DMS114 treated with DMSO at 0.1 percent for 48 hours (cell line): ENCODE data around the gene ARHGAP12.
"Not testable (repeated sequence)": the region's sequence is repeated elsewhere in the genome, so short reads cannot be mapped to it uniquely, and the experiment has no call there.

ENCODE experiments used
- DNase-seq: peaks from one replicate; lab custom pipeline; 2025; ENCODE audit not compliant: unreplicated experiment; lab: John Stamatoyannopoulos, UW

Gene ARHGAP12

DNA sequence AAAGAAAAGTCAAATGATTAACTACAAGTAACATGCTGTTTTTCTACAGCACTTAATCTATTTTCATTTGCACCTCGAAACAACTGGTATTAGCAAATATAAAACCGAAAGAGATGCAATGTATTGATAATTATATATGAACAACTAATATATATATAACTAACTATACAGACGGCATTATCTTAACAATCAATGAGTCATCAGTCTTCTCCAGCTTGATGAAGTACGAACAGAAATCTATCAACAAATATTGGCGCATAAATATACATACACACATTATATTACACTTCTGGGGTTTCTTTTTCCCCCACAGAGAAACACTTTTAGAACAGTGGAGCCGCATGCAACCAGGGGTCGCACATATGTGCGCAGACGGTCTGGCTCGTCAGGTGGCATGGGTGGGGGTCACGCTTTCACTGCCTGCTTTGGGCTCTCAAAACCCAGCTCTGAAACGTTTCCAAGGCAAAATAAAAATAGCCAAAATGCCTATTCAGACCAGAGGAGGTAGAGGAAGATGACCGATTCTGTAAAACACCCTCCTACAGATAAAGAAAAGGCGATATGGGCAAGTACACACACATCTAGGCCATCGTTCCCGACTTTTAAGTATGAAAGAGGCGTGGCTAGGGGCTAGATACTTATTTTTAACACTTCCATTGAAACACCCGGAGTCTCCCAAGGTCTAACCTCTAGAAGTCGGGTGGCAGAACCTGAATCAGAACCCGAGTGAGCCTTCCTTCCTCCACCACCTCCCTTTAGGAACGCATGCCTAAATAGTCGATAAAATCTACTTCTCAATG is 1.7 kb downstream of the ARHGAP12 start:
- peak; percentile 30 for DNase-seq

DNA sequence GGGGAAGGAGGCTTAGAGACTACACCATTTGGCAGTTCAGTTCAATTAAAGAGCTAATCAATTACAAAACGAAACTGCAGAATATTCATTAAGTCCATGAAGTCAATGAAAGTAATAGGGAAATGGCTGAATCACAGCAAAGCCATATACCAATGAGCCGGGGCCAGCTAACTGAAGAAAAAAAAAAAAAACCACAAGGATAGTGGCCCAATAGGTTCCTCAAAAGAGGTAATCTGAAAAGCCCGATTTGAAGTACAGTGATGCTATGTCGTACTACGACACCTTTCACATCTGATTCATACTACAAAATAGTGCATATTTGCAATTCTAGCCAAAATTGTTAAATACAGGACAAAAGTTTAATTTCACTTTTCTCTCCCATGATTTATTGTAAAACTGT is 2.5 kb downstream of the ARHGAP12 start:
- DNase-seq: no peak

DNA sequence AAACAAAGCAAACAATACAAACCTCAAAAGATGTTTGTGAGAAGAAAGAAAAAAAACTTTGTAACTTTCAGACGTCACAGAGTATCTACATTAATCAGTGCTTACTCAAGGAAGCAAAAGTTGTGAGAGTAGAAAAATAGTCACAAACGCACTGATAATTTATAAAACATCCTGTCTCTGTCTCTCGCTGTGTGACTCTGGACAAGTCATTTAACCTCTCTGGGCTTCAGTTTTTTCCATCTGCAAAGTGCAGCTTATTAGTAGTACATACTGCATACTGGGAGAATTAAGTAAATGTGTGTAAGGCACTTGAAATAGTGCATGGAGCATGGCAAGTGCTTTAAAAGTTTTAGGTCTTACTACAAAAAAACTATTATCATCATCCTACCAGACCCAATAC is 3.8 kb downstream of the ARHGAP12 start:
- no peak for DNase-seq

DNA sequence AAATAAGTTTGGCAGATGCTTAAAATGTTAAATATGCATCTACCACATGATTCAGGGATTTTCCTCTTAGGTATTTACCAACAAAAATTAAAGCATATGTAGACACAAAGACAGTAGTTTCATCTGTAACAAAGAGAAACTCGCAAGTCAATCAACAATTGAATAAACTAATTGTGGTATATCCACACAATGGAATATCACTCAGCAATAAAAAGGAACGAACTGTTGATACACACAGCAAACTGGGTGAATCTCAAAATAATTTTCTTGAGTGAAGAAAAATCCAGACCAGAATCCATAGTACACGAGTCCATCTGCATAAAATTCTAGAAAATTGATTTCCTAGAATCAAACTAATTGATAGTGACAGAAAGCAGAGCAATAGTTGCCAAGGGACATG is 5.2 kb downstream of the ARHGAP12 start:
- no peak for DNase-seq

DNA sequence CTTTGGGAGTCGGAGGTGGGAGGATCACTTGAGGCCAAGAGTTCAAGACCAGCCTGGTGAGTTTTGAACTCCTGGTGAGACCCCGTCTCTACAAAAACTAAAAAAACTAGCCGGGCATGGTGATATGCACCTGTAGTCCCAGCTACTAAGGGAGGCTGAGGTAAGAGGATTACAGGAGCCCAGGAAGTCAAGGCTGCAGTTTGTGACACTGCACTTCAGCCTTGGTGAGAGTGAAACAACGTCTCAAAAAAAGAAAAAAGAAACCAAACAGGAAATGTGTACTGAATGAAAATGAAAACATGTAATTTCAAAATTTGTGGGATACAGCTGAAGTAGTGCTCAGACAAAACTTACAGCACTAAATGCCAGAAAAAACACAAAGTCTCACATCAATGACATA is 7.6 kb downstream of the ARHGAP12 start:
- DNase-seq: no peak

DNA sequence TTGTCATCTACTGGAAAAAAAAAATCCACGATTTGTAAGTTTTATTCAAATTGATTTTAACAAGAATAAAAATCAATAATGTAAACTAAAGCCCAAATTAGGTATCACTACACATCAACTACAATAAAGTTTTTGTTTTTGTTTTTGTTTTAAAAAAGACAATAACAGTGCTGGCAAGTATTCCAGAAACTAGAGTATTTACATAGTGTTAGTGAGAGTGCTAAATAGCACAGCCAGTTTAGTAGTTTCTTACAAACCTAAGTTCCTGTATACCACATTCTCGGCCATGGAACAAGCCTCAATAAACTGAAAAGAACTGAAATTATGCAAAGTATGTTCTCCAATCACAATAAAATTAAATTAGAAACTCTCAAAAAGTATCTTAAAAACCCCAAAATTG is 8.1 kb downstream of the ARHGAP12 start:
- DNase-seq: no peak

DNA sequence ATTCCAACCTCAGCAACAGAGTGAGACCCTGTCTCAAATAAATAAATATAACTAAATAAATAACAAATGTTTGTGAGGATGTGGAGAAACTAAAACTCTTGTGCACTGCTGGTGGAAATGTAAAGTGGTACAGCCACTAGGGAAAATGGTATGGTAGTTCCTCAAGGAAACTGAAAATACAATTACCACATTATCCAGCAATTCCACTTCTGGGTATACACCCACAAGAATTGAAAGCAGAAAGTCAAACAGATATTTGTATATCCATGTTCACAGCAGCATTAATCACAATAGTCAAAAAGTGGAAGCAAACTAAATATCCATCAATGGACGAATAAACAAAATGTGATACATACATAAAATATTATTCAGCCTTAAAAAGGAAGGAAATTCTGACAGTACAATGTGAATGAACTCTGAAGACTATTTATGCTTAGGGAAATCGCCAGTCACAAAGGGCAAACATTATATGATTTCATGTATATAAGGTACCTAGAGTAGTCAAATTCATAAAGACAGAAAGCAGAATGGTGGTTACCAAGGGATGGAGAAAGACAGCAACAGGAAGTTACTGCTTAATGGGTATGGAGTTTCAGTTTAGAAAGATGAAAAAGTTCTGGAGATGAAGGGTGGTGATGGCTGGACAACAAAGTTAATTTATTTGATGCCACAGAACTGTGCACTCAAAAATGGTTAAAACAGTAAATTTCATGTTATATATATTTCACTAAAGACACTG is 9.8 kb downstream of the ARHGAP12 start:
- no peak for DNase-seq

DNA sequence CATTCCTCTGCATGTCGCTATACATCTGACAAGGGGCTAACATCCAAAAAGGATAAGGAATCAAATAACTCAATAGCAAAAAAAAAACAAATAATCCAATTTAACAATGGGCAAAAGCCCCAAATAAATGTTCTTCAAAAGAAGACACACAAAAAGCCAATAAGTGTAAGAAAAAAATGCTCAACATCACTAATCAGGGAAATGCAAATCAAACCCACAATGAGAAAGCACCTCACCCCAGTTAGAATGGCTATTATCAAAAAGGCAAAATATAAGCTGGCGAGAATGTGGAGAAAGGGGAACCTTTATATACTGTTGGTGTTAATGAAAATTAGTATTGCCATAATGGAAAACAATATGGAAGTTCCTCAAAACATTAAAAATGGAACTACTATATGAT is 14.3 kb downstream of the ARHGAP12 start:
- no peak for DNase-seq

DNA sequence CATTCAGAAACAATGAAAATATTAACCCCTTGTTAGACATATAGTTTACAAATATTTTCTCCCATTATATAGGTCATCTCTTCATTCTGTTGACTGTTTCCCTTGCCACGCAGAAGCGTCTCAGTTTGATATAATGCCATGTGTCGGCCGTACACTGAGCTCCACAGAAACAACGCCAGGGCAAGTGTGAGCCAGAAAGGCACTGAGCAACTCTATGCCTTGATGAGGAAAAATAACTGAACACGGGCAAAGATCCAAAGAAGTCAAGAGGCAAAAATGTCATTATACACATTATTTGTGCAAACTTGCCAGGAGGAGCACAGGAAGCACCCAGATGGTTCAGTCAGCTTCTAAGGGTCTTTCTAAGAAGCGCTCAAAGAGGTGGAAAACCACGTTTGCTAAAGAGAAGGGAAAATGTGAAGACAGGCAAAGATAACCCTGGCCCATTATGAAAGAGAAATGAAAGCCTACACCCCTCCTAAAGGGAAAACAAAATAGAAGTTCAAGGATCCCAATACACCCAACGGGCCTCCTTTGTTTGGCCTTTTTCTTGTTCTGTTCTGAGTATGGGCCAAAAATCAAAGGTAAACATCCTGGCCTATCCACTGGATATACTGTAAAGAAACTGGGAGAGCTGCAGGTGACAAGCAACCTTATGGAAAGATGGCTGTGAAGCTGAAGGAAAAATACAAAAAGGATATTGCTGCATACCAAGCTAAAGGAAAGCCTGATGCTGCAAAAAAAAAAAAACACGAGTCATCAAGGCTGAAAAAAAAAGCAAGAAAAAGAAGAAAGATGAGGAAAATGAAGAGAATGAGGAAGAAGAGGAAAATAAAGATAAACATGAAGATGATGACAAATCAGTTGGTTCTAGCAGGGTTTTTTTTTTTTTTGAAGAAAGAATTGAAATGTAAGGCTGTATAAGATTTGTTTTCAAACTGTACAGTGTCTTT is 15.5 kb downstream of the ARHGAP12 start:
- no peak for DNase-seq

DNA sequence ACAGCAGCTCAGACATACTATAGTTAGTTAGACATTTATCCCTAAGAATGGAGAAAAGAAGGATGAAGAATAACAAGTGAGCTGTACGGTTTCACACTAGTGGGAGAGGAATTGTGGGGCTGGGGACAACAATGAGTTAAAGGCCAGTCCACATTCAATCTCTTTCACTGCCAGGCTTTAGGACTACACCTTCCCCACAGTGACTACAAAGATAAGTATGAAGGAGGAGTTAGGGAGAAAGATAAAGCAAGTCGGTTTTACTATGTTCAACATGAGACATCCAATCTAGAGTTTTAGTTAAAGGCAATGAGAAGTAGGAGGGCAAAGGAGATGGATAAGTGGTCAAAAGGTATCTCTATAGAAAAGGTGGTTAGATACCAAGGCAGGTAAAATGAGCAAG is 16.3 kb downstream of the ARHGAP12 start:
- DNase-seq: no peak

DNA sequence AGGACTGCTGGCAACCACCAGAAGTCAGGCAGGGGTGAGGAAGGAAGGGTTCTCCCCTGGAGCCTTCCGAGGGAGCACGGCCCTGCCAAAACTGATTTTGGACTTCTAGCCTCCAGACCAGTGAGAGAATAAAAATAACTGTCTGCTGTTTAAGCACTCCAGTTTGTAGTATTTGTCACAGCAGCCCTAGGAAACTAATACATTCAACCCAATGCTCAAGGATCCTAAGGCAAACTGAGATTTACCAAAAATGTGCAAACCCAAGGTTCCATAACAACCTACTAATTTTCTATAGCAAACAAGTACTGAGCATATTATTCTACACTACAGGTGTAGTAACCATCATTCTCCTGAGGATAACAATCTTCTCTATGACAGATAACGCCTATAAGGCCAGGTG is 18.6 kb downstream of the ARHGAP12 start:
- DNase-seq: no peak

DNA sequence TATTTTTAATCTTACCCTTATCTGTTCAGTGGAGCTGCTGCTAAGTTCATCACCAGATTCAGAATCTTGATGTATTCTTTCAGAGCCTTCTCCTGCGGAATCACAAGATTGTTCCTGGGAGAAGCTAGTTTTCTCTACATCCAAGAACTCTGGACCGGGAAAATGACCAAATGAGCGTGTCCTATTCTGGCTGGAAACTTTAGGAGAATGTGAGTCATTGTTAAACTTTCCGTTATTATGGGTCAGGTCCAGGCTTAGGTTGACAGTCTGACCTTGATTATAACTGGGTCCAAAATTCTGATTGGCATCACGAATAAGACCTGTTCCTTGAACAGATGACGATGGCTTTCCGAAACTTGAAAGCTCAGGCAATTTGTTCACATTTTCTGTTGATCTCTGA is 20.5 kb downstream of the ARHGAP12 start:
- no peak for DNase-seq

DNA sequence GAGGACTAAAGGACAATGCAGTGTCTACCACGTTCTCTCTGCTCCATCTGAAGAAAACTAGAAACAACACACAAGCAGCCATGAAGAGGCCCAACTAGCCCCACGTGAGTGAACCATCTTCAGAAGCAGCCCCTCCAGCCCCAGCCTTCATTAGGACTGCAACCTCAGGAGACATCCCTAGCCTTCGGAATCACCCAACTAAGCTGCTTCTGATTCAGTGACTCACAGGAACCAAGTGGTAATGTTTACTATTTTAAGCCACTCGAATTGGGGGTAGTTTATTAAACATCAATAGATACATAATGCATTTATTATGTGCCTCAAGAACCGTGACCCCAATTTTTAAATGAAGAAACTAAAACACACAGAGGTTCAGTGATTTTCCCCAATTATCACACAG is 22.6 kb downstream of the ARHGAP12 start:
- DNase-seq: no peak

DNA sequence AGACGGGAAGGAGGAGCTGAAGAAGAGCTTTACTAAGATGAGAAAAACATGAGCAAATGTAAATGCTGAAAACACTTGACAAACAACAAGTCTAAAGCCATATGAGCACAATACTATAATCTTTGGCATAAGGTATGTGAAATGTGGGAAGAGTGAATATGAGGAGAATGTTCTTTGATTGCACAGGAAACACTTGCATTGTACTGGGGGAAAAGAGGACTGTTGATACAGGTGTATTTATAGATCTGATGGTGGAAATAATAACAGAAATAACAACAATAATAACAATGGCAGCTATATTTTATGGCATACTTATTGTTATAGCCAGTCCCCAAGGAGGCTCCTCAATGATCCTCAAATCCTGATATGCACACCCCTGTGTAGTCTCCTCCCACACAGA is 23.0 kb downstream of the ARHGAP12 start:
- no peak for DNase-seq

DNA sequence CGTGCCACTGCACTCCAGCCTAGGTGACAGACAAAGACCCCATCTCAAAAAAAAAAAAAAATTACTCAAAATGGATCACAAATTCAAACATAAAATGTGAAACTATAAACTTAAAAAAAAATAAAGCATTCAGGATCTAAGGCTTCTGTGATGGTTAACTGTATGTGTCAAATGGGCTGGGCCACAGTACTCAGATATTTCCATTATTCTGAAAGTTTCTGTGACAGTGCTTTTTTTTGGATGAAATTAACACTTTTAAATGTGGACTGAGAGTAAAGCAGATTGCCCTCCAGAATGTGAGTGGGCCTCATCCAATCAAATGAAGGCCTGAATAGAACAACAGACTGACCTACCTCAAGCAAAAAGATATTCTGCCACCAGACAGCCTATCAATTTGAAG is 26.0 kb downstream of the ARHGAP12 start:
- no peak for DNase-seq

DNA sequence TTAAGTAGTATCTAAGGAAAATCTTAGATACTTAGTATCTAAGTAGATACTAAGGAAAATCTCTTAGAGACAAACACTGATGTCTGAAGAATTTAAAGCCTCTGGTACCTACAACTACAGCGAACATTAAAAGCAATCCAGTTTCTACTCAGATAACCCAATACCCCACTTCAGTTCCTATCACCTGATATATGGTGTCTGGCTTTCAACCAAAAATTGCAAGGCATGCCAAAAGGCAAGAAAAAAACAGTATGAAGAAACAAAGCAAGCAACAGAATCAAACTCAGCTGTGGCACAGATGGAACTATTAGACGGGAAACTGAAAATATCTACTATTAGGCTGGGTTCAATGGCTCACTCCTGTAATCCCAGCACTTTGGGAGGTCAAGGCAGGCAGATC is 31.1 kb downstream of the ARHGAP12 start:
- no peak for DNase-seq

DNA sequence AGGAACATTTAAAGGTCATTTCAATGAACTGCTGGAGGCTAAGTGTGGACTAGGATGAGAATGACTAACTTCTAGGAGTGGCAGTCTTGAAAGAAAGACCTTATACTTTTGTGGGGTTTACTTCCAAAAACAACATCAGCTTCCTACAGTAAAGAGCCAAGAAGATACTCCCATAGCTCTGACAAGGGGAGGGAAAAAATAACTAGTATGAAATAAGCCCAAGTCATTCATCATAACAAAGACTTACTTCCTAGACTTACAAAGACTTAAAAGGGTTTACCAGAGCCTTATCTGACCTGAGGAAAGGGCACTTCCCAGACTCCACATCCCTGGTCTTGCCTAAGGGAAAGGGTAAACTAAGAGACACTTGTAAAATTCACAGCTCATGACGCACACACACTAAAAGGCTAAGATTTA is 31.7 kb downstream of the ARHGAP12 start:
- no peak for DNase-seq

DNA sequence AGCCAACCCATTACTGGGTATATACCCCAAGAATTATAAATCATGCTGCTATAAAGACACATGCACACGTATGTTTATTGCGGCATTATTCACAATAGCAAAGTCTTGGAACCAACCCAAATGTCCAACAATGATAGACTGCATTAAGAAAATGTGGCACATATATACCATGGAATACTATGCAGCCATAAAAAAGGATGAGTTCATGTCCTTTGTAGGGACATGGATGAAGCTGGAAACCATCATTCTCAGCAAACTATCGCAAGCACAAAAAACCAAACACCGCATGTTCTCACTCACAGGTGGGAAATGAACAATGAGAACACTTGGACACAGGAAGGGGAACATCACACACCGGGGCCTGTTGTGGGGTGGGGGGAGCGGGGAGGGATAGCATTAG is 32.9 kb downstream of the ARHGAP12 start:
- DNase-seq: not testable (repeated sequence)

DNA sequence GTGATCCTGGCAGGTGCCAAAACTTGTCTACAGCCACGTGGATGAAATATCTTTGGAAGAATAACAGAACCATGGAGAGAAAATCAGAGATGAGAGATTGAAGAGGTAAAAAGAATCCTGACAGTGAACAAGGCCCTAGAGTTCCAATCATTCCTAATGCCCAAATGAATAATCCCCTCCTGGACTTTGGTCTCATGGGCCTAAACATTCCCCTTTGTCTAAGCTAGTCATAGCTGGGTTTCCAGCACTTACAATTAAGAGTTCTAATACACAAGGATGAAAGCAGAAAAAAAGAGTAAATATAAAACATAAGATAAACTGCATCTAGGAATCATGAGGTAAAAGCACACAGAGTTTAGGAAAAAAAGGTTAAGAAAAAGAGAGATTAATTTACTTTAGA is 40.2 kb downstream of the ARHGAP12 start:
- no peak for DNase-seq

DNA sequence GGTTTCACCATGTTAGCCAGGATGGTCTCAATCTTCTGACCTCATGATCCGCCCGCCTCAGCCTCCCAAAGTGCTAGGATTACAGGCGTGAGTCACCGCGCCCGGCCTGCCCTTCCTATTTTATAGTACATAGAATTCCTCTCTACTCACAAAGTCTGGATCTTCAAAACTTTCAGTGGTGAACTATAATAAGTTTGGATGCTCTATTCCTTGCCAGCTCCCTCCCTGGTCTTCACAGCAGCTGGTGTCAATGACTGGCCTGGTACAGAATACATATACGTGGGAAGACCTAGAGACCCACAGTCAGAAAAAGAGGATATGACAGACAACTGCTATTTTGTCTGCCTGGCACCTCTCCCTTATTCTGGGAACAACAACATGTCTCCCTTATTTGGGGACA is 40.8 kb downstream of the ARHGAP12 start:
- DNase-seq: no peak

DNA sequence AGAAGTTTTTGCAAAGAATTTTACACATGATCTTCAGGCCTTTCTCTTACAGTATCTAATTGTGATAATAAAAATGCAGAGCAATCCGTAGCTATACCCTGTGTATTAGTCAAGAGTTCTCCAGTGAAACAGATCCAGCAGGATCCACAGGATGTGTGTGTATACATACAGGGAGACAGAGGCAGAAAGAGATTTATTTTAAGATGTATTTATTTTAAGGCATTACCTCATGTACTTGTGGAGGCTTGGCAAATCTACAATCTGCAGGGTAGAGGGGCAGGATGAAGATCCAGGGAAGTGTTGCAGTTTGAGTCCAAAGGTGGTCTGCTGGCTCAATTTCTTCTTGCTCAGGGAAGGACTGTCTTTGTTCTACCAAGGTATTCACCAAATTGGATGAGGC is 41.7 kb downstream of the ARHGAP12 start:
- DNase-seq: no peak

DNA sequence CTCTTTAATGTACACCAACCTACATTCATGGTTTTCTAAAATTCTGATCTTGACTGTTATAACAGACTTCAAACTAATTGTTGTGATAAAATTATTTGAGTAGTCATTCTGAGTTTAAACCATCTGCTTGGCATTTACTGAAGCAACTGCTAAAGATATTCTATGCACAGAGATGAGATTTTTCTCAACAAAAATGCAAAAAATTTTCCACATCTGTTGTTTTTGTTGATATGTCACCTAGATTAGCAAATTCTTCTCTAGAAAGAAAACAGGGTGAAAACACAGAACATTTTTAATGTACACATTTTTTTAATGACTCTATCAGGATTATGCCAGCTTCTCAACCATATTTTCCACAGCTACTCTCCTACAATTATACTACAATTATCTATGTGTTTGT is 42.7 kb downstream of the ARHGAP12 start:
- no peak for DNase-seq
